NCI-H2029 treated with DMSO at 0.1 percent for 48 hours (cell line): ENCODE results near the gene TIMP2.
"Not testable (repeated sequence)": the region's sequence is repeated elsewhere in the genome, so short reads cannot be mapped to it uniquely, and the experiment has no call there.

Experiments used
- DNase-seq: peaks from one replicate; lab custom pipeline; 2025; lab: John Stamatoyannopoulos, UW

TIMP2 gene

DNA sequence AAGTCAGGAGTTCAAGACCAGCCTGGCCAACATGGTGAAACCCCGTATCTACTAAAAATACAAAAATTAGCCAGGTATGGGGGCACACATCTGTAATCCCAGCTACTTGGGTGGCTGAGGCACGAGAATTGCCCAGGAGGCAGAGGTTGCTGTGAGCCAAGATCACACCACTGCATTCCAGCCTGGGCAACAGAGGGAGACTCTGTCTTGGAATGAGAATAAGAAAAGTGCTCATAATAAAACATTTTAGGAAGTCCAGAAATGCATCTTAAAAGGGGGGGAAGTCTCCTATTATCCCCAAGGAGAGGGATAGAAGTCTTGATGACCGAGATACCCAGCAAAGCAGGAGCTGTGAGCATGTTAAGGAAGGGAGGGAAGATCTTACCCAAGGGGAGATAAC is 58.1 kb downstream of the TIMP2 start:
- not testable (repeated sequence) for DNase-seq

DNA sequence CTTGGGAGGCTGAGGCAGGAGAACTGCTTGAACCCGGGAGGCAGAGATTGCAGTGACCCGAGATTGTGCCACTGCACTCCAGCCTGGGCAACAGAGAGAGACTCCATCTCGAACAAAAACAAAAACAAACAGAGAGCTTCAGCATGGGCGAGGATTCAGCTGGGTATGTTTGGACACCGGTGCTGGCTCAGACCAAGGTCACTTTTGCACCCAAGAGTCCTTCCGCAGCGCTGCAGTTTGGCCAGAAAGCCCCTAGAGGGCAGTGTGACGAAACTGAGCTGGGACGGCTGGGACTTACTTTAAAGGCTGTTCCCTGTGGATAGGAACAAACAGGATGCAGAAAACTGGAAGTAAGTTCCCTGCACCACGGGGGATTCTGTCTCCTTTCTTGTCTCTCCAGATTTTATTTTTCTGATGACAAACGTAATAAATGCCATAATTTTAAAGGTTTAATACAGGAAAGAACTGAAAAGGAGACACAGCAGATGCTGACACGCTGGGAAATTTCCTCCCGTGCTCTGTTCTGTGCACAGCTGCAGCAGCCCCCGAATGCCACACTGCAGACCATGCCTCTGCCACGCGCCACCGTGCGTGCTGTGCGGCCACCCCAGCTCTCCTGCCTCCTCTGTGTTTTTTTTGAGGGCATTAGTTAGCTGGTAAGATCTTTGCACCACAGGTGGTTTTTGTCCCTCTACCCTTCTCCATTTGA is 59.4 kb downstream of the TIMP2 start:
- peak; percentile 18 for DNase-seq

DNA sequence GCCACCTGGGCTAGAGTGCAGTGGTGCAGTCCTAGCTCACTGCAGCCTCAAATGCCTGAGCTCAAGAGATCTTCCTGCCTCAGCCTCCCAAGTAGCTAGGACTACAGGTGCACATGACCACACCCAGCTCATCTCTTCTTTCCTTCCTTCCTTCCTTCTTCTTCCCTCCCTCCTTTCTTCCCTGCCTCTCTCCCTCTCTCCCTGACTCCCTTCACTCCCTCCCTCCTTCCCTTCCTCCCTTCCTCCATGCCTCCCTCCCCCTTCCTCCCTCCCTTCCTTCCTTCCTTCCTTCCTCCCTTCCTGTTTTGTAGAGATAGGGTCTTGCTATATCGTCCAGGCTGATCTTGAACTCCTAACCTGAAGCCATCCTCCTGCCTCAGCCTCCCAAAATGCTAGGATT is 61.1 kb downstream of the TIMP2 start:
- no peak for DNase-seq

DNA sequence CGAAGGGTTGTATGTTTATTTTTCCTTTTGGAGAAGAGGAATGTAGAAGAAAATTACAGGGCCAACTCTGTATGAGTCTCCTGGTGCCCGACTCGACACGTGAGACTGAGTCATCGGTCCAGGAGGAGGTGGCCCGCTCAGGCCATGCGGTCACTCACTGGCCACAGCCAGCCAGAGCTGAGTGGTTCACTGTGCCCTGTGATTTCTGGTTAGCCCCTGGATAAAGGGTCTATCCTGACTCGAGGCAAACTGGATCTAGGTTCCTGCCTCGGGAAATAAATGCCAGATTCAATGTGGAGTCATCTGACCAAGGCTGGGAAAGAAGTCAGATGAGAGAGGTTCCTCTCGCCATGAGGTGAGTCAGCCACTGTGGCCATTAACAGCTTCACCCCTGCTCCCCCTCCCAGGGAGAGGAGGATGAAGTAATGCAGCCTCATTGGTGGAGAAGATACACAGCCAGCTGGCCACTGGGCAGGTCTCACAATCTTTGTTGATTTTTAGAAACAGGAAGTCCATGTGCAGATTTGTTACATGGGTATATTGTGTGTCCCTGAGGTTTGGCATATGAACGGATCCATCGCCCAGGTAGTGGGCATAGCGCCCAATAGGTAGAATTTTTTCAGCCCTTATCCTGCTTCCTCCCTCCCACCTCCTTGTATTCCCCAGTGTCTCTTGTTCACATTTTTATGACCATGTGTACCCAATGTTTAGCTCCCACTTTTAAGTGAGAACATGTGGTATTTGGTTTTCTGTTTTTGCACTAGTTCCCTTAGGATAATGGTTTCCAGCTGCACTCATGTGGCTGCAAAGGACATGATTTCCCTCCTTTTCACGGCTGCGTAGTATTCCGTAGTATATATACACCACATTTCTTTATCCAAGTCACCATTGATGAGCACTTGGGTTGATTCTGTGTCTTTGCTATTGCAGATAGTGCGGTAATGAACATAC is 62.8 kb downstream of the TIMP2 start:
- no peak for DNase-seq

DNA sequence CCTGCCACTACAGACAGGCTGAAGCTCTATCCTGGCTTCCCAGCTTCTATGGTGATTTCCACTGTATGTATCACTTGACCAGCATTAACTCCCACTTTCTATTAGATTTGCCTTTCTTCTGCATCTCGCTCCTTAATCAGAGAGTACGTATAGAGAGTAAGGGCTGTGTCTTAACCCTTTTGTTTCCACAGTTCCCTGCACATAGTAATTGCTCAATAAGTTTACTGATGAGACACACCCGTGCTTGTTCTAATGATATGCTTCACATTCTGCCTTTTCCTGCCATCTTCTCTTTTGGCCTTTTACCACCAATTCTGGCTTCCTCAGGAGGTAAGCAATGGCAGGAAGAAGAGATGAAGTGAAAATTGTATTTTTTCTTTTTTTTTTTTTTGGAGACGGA is 64.0 kb downstream of the TIMP2 start:
- no peak for DNase-seq

DNA sequence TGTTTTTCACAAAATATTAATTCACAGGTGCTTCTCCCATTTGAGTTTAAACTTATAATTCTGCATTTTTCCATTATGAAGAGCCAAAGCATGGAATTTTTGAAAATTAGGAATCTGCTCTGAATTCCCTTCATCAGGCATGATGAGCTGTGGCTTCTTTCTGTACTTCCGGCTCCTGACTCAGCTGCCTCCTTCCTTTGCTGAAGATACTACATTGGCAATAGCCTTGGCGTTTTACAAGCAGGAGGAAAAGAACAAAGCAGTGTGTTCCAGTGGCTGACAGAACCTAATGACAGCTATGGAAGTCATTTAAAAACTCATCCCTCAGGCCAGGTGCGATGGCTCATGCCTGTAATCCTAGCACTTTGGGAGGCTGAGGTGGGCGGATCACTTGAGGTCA is 66.1 kb downstream of the TIMP2 start:
- no peak for DNase-seq

DNA sequence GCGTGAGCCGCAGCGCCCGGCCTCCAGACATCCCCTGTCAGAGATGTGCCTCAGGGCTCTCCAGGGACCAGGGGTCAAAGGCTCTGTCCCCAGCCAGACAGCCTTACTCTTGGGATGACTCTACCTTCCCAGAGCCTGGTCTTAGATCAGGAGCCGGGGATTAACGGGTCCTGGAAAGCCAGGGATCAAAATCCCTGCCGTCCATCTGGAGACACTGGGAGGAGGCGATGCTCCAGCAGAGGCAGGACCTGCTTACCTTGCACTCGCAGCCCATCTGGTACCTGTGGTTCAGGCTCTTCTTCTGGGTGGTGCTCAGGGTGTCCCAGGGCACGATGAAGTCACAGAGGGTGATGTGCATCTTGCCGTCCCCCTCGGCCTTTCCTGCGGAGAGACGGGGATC is 67.9 kb downstream of the TIMP2 start:
- no peak for DNase-seq

DNA sequence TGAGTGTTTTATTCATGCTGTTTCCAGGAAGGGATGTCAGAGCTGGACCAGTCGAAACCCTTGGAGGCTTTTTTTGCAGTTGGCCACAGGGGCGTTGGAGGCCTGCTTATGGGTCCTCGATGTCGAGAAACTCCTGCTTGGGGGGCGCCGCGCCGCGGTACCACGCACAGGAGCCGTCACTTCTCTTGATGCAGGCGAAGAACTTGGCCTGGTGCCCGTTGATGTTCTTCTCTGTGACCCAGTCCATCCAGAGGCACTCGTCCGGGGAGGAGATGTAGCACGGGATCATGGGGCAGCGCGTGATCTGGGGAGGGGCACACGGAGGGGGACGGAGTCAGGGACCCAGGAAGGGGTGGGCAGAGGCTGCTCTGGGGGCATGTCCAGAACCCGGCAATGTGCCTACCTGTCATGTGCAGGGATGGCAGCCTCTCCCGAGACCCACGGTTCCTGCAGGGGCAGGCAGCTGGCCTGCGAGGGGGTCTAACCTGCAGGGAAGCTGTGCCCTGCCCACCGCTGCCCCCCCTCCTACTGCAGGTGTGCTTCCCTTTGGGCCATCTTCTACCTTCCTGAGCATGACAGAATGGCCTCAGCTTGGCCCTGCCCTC is 69.5 kb downstream of the TIMP2 start:
- DNase-seq: no peak

DNA sequence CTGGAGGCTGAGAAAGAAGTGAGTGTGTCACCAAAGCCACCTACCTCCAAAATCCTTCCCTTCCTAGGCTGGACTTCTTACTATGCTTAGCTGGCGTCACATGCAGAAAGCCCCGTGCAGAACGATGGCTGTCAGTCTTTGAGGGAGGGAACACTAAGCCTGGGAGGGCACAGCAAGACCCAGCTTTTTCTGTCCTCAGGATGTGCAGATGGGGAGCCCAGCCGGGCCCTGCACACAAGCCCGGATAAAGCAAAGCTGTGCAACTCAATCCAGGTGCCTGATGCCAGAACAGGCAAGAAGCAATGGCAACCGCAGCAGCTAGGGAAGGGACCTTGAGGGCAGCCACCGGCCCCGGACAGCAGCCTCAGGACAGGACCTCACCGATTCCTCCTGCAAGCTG is 70.7 kb downstream of the TIMP2 start:
- no peak for DNase-seq

DNA sequence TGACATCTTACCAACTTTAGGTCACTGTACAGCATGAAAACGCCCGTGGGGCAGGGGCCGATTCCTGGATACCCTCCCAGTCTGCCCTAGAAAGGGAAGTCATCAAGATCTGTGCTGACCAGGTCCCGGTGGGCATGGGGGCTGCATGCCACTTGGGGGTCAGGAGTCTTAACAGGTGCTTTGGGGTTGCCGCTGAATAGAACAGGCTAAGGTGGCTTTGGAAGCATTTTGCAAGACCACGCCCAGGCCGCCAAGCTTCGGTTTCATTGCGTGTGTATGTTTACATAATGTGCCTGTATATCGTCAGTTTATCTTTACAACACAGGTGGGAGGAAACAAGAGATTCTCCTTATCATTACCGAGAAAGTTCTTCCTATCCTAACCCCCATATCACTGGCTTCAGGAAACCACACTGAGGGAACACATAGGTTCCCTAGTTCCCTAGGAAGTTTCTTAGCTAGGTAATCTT is 71.2 kb downstream of the TIMP2 start:
- DNase-seq: no peak

DNA sequence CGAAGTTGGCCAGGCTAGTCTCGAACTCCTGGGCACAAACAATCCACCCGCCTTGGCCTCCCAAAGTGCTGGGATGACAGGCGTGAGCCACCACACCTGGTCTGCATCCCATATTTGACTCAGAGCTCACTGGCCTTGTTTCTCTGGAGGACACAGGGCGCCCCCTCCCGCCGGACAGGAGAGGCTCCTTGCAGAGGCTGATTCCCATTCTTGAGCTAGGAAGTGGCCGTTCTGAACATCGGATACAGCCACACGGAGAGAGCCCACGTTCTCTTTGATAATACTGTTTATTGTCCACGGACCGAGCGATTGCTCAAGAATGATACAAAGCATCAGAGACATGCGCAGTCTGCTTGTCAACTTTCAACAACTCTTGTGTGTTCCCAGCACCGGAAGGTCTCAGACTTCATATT is 72.5 kb downstream of the TIMP2 start:
- no peak for DNase-seq

DNA sequence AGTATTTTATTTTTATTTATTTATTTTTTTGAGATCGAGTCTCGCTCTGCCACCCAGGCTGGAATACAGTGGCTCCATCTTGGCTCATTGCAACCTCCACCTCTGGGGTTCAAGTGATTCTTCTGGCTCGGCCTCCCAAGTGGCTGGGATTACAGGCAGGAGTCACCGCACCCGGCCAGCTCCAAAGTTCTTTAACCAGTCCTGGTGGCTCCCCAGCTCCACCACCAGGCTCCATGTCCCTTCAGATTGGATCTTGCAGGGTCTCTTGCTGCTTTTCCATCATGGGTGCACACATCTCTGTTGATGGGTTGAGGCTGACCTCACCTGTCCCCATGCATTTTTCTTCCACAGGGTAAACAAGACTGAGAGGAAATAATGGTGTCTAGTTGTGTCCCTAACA is 76.2 kb downstream of the TIMP2 start:
- DNase-seq: no peak

DNA sequence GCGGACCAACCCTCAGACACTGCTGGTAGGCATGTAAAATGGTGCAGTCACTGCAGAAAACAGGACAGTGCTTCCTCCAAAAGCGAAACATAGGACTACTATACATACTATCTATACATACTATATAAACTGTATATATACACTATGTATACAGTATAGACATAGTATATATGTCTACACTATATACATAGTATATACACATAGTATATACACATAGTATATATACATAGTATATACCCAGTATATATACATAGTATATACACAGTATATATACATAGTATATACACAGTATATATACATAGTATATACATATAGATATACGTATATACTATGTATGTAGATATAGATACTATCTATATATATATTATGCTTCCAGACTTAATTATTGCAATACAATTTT is 78.1 kb downstream of the TIMP2 start:
- no peak for DNase-seq

DNA sequence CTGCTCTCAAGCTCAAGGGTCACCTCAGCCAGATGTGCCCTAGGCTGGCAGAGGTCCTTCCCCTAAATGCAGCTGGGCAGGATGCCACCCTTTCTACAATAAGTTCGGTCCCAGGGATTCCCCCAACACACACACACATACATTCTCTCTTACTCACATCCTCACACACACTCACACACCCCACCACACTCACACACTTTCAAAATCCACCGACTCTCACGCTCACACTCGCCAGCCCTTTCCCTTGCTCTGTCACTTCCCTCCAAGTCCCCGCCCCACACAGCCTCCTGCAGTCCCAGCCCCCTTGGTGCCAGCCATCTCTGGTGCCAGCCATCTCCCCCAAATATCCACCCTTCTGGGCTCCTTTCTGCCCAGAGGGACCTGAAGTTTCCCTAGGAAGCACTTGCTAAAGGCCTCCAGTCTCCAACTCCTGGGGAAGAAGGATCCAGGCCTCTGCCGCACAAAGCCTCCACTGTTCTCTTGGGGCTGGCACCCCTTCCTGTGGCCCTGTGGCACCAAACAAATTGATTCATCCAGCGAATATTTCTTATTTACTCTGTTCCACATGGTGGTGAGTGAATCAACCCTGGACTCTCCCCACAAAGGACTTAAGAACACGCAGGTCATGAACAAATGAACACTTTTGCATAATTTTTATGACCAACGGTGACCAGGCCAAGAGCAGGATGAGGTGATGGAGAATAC is 80.7 kb downstream of the TIMP2 start:
- no peak for DNase-seq

DNA sequence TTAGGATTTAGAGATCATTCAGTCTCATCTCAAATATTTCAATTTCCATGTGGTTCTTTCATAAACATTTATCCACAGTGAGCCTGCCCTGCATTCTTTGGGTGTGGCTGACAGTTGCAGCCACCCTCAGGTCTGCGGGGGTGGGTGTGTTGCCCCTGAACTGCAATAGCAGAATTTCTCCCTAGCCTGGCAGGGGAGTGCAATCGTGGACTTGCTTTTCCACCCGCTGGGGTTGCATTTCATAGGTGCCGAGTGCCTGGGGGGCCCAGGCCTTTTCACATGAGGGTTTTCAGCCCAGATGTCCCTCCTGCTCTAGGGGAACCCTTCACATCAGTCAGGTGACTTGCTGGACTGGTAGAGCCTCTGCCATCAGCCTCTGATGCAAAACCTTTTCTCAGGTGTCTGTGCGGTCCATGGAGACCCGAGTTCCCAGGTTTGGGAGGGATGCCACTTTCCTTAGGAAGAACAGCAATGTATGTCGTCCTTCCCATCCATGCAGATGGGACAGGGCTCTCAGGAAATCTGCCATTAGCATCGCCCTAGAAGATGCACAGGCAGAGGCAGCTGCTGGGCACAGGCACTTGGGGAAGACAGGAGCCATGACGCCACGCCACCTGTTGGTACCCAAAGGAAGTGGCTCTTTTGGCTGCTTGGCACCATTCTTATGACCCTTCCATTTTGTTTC is 82.2 kb downstream of the TIMP2 start:
- peak; percentile 1 for DNase-seq

DNA sequence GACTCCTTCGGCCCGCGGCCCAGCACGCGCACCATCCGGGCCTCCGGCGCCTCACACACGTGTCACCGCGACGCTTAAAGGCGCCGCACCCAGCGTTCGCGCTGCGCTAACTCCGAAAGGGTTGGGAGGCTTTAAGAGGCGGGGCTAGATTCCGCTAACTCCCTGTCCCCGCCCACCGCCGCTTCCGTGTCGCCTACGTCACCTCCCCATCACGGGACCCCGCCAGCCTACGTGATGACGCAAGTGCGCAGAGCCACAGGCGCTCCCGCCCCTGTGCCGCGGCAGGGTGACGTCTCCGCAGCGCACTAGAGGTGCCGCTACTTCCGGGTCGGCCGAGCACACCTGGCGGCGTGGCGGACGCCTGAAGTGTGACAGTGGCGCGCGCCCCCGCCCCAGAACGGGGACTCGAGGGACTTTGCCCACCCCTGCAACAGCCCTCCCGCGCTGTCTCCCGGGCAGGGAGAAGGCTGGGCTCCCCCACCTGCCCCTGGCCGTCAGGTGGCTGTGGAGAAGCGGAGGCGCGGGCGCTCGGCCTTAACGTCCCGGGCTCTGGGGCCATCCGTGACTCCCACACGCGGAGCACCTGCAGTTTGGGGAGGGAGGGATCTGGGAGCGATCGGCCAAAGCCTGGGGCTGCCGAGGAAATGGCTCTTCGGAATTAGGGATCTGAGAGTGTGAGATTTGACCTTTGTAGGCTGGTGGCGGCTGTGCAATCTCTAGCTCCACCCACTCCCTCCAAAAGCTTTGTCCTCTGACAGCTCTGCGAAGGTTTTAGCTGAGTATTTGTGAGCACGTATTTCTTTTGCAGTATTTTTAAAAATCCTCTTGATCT is 84.2 kb downstream of the TIMP2 start, which contains the start of gene USP36:
Gene USP36, minus strand, starts transcription at position 35 of the 832 bp plus-strand sequence. CDS start 4,451 bp downstream, outside the sequence.
- peak; percentile 82 for DNase-seq

DNA sequence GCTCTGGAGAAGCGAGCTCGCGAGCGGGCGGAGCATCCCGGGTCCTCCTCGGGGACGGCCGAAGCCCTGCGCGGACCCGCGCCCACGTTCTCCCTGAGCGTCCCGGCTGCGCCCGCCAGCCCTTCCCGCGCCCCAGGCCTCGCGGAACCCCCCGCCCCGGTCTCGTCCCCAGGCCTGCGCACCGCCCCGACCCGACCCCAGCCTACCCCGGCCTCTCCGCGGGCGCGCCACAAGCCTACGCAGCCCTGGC is 84.7 kb downstream of the TIMP2 start:
- DNase-seq: no peak

DNA sequence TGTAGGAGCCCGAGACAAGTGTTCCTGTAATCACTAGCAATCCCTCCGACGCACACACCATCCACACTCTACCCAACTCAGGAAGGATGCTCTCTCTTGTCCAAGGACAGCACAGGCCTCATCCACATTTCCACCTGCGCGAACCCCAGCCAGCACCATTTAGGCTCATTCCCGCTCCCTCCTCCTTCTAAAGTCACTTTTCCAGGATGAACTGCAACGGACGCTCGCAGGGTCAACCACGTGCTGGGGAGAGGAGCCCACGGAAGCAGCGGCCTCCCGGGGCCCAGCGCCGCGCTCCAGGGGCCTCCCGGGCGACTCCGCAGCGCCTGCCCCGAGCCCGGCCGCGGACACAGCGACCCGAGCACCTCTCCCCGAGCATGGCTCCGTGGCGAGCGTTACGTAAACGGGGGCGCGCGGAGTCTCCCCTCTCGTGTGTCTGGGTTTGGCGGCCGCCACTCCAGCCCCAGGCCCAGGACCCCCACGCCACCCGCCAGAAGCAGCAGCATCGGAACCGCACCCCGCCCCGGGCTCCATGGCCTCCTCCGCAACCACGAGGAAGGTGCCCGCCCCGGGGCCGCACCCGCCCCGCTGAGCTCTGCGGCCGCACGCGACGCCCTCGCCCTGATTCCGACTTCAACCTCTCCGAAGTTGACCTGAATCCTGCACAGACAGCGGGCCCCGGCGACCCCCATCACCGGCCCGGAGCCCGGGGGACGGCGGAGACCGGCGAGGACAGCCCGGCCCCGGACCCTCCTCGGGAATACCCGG is 85.2 kb downstream of the TIMP2 start:
- DNase-seq: no peak

DNA sequence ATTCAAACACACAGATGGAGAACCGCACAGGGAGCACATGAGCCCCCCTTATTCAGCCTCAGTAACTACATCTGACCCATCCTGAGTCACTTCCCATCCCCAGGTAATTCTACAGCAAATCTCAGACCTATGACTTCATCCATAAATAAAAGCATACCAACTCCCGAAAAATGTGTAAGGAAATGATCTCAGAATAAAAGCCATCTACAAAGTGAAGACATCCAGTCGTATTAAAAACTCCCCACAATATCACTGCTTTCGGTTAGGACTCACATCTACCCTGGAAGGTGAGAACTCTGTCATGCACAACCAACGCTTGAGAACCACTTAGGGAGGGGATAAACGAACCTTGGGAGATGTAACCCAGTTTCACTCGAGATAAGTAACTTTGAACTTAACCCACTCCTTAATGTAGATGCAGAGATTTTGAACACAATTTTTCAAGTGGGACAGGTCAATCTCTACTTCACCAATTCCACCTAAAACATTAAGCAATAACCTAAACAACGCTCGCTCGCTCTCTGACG is 85.9 kb downstream of the TIMP2 start:
- DNase-seq: no peak

DNA sequence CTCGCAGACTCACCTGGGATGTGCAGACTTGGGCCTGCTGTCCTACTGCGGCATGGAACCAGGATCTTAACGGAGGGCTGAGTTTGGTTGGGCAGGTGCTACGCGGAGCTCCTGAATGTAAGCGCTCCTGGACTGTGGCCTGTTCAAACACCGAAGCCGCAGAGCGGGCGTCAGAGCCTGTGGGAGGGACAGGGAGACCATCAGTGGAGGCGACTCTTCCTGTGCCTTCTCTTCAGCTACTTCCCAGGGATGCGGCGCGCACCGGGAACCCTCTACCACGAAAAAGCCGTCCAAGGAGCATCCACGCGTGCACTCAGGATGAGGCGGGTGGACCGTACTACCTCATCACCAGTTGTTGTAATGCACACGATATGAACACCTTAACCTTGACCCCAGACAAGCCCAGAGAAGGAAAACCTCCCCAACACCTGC is 86.6 kb downstream of the TIMP2 start:
- DNase-seq: peak; percentile 60
